Erythroblast (primary cell): ENCODE data around the gene SH2D1A.

Experiments used
- GATA1 ChIP-seq: IDR thresholded peaks from 2 replicates; pipeline ENCODE4 v1.6.1; 2011; ENCODE audit warnings: low read depth, mild to moderate bottlenecking, control low read depth, low read length, moderate library complexity
- POLR2A ChIP-seq: IDR thresholded peaks from 2 replicates; pipeline ENCODE4 v1.6.1; 2011; ENCODE audit warnings: mild to moderate bottlenecking, low read length

GRCh38 chrX:124341396-124342132, 4.8 kb upstream of the SH2D1A start:
- TF ChIP-seq POLR2A (no peak), GATA1 (no peak)
